ENCODE data around the gene TRPM5.

- TF ChIP-seq, protein P1, sequence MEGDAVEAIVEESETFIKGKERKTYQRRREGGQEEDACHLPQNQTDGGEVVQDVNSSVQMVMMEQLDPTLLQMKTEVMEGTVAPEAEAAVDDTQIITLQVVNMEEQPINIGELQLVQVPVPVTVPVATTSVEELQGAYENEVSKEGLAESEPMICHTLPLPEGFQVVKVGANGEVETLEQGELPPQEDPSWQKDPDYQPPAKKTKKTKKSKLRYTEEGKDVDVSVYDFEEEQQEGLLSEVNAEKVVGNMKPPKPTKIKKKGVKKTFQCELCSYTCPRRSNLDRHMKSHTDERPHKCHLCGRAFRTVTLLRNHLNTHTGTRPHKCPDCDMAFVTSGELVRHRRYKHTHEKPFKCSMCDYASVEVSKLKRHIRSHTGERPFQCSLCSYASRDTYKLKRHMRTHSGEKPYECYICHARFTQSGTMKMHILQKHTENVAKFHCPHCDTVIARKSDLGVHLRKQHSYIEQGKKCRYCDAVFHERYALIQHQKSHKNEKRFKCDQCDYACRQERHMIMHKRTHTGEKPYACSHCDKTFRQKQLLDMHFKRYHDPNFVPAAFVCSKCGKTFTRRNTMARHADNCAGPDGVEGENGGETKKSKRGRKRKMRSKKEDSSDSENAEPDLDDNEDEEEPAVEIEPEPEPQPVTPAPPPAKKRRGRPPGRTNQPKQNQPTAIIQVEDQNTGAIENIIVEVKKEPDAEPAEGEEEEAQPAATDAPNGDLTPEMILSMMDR (IDR thresholded peaks at IDR 0.05; ENCODE audit: low read depth, low read length, missing input control): no peak
- no peak for TF ChIP-seq RXRA (IDR thresholded peaks at IDR 0.05)
- TF ChIP-seq, protein P2, sequence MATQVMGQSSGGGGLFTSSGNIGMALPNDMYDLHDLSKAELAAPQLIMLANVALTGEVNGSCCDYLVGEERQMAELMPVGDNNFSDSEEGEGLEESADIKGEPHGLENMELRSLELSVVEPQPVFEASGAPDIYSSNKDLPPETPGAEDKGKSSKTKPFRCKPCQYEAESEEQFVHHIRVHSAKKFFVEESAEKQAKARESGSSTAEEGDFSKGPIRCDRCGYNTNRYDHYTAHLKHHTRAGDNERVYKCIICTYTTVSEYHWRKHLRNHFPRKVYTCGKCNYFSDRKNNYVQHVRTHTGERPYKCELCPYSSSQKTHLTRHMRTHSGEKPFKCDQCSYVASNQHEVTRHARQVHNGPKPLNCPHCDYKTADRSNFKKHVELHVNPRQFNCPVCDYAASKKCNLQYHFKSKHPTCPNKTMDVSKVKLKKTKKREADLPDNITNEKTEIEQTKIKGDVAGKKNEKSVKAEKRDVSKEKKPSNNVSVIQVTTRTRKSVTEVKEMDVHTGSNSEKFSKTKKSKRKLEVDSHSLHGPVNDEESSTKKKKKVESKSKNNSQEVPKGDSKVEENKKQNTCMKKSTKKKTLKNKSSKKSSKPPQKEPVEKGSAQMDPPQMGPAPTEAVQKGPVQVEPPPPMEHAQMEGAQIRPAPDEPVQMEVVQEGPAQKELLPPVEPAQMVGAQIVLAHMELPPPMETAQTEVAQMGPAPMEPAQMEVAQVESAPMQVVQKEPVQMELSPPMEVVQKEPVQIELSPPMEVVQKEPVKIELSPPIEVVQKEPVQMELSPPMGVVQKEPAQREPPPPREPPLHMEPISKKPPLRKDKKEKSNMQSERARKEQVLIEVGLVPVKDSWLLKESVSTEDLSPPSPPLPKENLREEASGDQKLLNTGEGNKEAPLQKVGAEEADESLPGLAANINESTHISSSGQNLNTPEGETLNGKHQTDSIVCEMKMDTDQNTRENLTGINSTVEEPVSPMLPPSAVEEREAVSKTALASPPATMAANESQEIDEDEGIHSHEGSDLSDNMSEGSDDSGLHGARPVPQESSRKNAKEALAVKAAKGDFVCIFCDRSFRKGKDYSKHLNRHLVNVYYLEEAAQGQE (IDR thresholded peaks at IDR 0.05): no peak
- TF ChIP-seq JUND (IDR thresholded peaks at IDR 0.05): no peak
- TF ChIP-seq NR2F2 (IDR thresholded peaks at IDR 0.05): no peak
- TF ChIP-seq SP1 (IDR thresholded peaks at IDR 0.05): no peak
- TF ChIP-seq TAF1 (conservative IDR thresholded peaks at IDR 0.05): no peak
- TF ChIP-seq GABPA (IDR thresholded peaks at IDR 0.05 in 1 of 2, conservative IDR thresholded peaks at IDR 0.05 in 1 of 2): no peak
- no peak for TF ChIP-seq RAD21 (IDR thresholded peaks at IDR 0.05)
- no peak for TF ChIP-seq FOXA1 (IDR thresholded peaks at IDR 0.05)
- TF ChIP-seq, protein P3, sequence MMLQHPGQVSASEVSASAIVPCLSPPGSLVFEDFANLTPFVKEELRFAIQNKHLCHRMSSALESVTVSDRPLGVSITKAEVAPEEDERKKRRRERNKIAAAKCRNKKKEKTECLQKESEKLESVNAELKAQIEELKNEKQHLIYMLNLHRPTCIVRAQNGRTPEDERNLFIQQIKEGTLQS (IDR thresholded peaks at IDR 0.05): no peak
- no peak for TF ChIP-seq YY1 (IDR thresholded peaks at IDR 0.05)
- TF ChIP-seq, protein P4, sequence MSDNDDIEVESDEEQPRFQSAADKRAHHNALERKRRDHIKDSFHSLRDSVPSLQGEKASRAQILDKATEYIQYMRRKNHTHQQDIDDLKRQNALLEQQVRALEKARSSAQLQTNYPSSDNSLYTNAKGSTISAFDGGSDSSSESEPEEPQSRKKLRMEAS (IDR thresholded peaks at IDR 0.05): no peak
- TF ChIP-seq, protein P5, sequence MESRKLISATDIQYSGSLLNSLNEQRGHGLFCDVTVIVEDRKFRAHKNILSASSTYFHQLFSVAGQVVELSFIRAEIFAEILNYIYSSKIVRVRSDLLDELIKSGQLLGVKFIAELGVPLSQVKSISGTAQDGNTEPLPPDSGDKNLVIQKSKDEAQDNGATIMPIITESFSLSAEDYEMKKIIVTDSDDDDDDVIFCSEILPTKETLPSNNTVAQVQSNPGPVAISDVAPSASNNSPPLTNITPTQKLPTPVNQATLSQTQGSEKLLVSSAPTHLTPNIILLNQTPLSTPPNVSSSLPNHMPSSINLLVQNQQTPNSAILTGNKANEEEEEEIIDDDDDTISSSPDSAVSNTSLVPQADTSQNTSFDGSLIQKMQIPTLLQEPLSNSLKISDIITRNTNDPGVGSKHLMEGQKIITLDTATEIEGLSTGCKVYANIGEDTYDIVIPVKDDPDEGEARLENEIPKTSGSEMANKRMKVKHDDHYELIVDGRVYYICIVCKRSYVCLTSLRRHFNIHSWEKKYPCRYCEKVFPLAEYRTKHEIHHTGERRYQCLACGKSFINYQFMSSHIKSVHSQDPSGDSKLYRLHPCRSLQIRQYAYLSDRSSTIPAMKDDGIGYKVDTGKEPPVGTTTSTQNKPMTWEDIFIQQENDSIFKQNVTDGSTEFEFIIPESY (IDR thresholded peaks at IDR 0.05): no peak
These were observed 1.7 kb downstream of the TRPM5 start for GRCh38 chr11:2442589-2442988.

All from liver (tissue), 3 donors.